CD4-positive, alpha-beta T cell treated with Interleukin-1 beta for 1 hour (primary cell): Measurements from ENCODE around the gene COMMD9.
"Not testable (repeated sequence)": the region's sequence is repeated elsewhere in the genome, so short reads cannot be mapped to it uniquely, and the experiment has no call there.

Experiments used
- DNase-seq, 2 donors: peaks; one replicate each; pipeline ENCODE4 v3.0.0-alpha.2; 2020 to 2022

The COMMD9 gene

GRCh38 chr11:36289226-36289852, at the start of gene COMMD9:
Gene COMMD9 (minus strand): TSS chr11:36289424. CDS start chr11:36289412, 12 bp downstream.
- peak; percentile 93 for DNase-seq

GRCh38 chr11:36333897-36334296, 44.7 kb upstream of the COMMD9 start:
- no peak for DNase-seq

- DNase-seq = no peak
These were observed 44.2 kb upstream of the COMMD9 start for GRCh38 chr11:36333468-36333867.

GRCh38 chr11:36330411-36330810, 41.2 kb upstream of the COMMD9 start:
- DNase-seq = no peak

GRCh38 chr11:36328966-36329673, 39.9 kb upstream of the COMMD9 start:
- DNase-seq = no peak

- no peak for DNase-seq
These were observed 37.5 kb upstream of the COMMD9 start for GRCh38 chr11:36326524-36327419.

- DNase-seq = not testable (repeated sequence)
These were observed 36.2 kb upstream of the COMMD9 start for GRCh38 chr11:36325403-36325802.

- not testable (repeated sequence) for DNase-seq
These were observed 35.7 kb upstream of the COMMD9 start for GRCh38 chr11:36324956-36325355.

- no peak for DNase-seq
These were observed 28.8 kb upstream of the COMMD9 start for GRCh38 chr11:36317992-36318391.

- no peak for DNase-seq
These were observed 26.8 kb upstream of the COMMD9 start for GRCh38 chr11:36316049-36316448.

GRCh38 chr11:36314434-36314767, 25.2 kb upstream of the COMMD9 start:
- DNase-seq = no peak

GRCh38 chr11:36313750-36314433, 24.7 kb upstream of the COMMD9 start:
- DNase-seq = no peak

- DNase-seq = no peak
These were observed 23.6 kb upstream of the COMMD9 start for GRCh38 chr11:36312611-36313472.

- no peak for DNase-seq
These were observed 22.8 kb upstream of the COMMD9 start for GRCh38 chr11:36311926-36312595.

GRCh38 chr11:36309779-36310178, 20.6 kb upstream of the COMMD9 start:
- no peak for DNase-seq

- DNase-seq = no peak
These were observed 19.4 kb upstream of the COMMD9 start for GRCh38 chr11:36308577-36308976.

- DNase-seq = peak in 1 of 2 donors; percentile 47
These were observed 17.7 kb upstream of the COMMD9 start for GRCh38 chr11:36306888-36307287.

- no peak for DNase-seq
These were observed 15.8 kb upstream of the COMMD9 start for GRCh38 chr11:36305047-36305446.

- no peak for DNase-seq
These were observed 15.1 kb upstream of the COMMD9 start for GRCh38 chr11:36304351-36304750.

GRCh38 chr11:36300650-36301049, 11.4 kb upstream of the COMMD9 start:
- no peak for DNase-seq

- DNase-seq = no peak
These were observed 7.8 kb upstream of the COMMD9 start for GRCh38 chr11:36296884-36297543.
